ENCODE measurements around the gene SMURF1. TPM values are rescaled to one million over a fixed set of nuclear protein-coding genes. Genes with fewer than 3 reads are reported as not detected.
A peak's percentile ranks its signal among the peaks of the same experiment; 100 is the strongest.

Gene SMURF1
- total RNA-seq, 1 donor = 23.5 TPM

- Histone ChIP-seq H3K4me1 (ENCODE audit: insufficient read depth, low read length) (no peaks in the 10 kb centered on the region), H3K27me3 (ENCODE audit: insufficient read depth, low read length) (no peaks in the 10 kb centered on the region), H4K20me1 (ENCODE audit: insufficient read depth, low read length) (peaks cover 4% of the 10 kb centered on the region), H2AFZ (ENCODE audit: low read length) (no peak overlapping the region), H3K36me3 (ENCODE audit: insufficient read depth, low read length) (peaks cover 58% of the 10 kb centered on the region), H3K27ac (ENCODE audit: low read depth, low read length) (no peak overlapping the region), H3K79me2 (ENCODE audit: insufficient read depth, low read length) (no peaks in the 10 kb centered on the region), H3K4me3 (ENCODE audit: insufficient read depth, low read length) (no peak overlapping the region), H3K9me3 (ENCODE audit: low read depth, low read length) (no peaks in the 10 kb centered on the region), H3K4me2 (ENCODE audit: insufficient read depth, low read length) (no peak overlapping the region)
- TF ChIP-seq CTCF (IDR thresholded peaks at IDR 0.05; ENCODE audit: extremely low read depth, low read depth, low read length) = no peak
- DNase-seq (ENCODE audit: insufficient read length, low spot score, missing footprints) = peak; percentile 62
These were observed 144.8 kb downstream of the SMURF1 start for GRCh38 chr7:98998821-98999725.

GRCh38 chr7:98997846-98998245 lies 146.1 kb downstream of the SMURF1 start:
- DNase-seq (ENCODE audit: insufficient read length, low spot score, missing footprints) = peak; percentile 18

GRCh38 chr7:98996150-98996552 lies 147.8 kb downstream of the SMURF1 start:
- no peaks in the 10 kb centered on the region for H3K4me1 ChIP-seq (ENCODE audit: insufficient read depth, low read length)
- H2AFZ ChIP-seq (ENCODE audit: low read length) = no peak overlapping the region
- peaks cover 76% of the 10 kb centered on the region for H3K36me3 ChIP-seq (ENCODE audit: insufficient read depth, low read length)
- H3K27me3 ChIP-seq (ENCODE audit: insufficient read depth, low read length) = no peaks in the 10 kb centered on the region
- no peaks in the 10 kb centered on the region for H3K79me2 ChIP-seq (ENCODE audit: insufficient read depth, low read length)
- H3K27ac ChIP-seq (ENCODE audit: low read depth, low read length) = no peak overlapping the region
- TF ChIP-seq CTCF (IDR thresholded peaks at IDR 0.05; ENCODE audit: extremely low read depth, low read depth, low read length) = no peak
- no peak overlapping the region for H3K4me2 ChIP-seq (ENCODE audit: insufficient read depth, low read length)
- no peaks in the 10 kb centered on the region for H3K9me3 ChIP-seq (ENCODE audit: low read depth, low read length)
- peak; percentile 43 for DNase-seq (ENCODE audit: insufficient read length, low spot score, missing footprints)
- no peak overlapping the region for H3K4me3 ChIP-seq (ENCODE audit: insufficient read depth, low read length)
- peaks cover 3% of the 10 kb centered on the region for H4K20me1 ChIP-seq (ENCODE audit: insufficient read depth, low read length)

More at GRCh38 chr7:98997846-98998245, 146.1 kb downstream of the SMURF1 start:
- no peak overlapping the region for H3K27ac ChIP-seq (ENCODE audit: low read depth, low read length)
- H3K36me3 ChIP-seq (ENCODE audit: insufficient read depth, low read length) = peaks cover 66% of the 10 kb centered on the region
- H2AFZ ChIP-seq (ENCODE audit: low read length) = no peak overlapping the region
- no peak overlapping the region for H3K4me2 ChIP-seq (ENCODE audit: insufficient read depth, low read length)
- H3K27me3 ChIP-seq (ENCODE audit: insufficient read depth, low read length) = no peaks in the 10 kb centered on the region
- H3K9me3 ChIP-seq (ENCODE audit: low read depth, low read length) = no peaks in the 10 kb centered on the region
- H3K79me2 ChIP-seq (ENCODE audit: insufficient read depth, low read length) = no peaks in the 10 kb centered on the region
- no peaks in the 10 kb centered on the region for H3K4me1 ChIP-seq (ENCODE audit: insufficient read depth, low read length)
- peaks cover 3% of the 10 kb centered on the region for H4K20me1 ChIP-seq (ENCODE audit: insufficient read depth, low read length)
- TF ChIP-seq CTCF (IDR thresholded peaks at IDR 0.05; ENCODE audit: extremely low read depth, low read depth, low read length) = no peak
- H3K4me3 ChIP-seq (ENCODE audit: insufficient read depth, low read length) = no peak overlapping the region

- no peaks in the 10 kb centered on the region for H3K27me3 ChIP-seq (ENCODE audit: insufficient read depth, low read length)
- DNase-seq (ENCODE audit: insufficient read length, low spot score, missing footprints) = peak; percentile 60
- no peak overlapping the region for H2AFZ ChIP-seq (ENCODE audit: low read length)
- H3K4me1 ChIP-seq (ENCODE audit: insufficient read depth, low read length) = no peaks in the 10 kb centered on the region
- peaks cover 3% of the 10 kb centered on the region for H4K20me1 ChIP-seq (ENCODE audit: insufficient read depth, low read length)
- H3K4me2 ChIP-seq (ENCODE audit: insufficient read depth, low read length) = no peak overlapping the region
- H3K27ac ChIP-seq (ENCODE audit: low read depth, low read length) = no peak overlapping the region
- TF ChIP-seq CTCF (IDR thresholded peaks at IDR 0.05; ENCODE audit: extremely low read depth, low read depth, low read length) = no peak
- H3K36me3 ChIP-seq (ENCODE audit: insufficient read depth, low read length) = peaks cover 78% of the 10 kb centered on the region
- H3K9me3 ChIP-seq (ENCODE audit: low read depth, low read length) = no peaks in the 10 kb centered on the region
- H3K4me3 ChIP-seq (ENCODE audit: insufficient read depth, low read length) = no peak overlapping the region
- no peaks in the 10 kb centered on the region for H3K79me2 ChIP-seq (ENCODE audit: insufficient read depth, low read length)
These were observed 148.3 kb downstream of the SMURF1 start for GRCh38 chr7:98995523-98996149.
